Left renal pelvis (tissue), 4 donors: Measurements from ENCODE around the gene STAT6. TPM values are rescaled to one million over a fixed set of nuclear protein-coding genes. Genes with fewer than 3 reads are reported as not detected.
"Not testable (repeated sequence)": the region's sequence is repeated elsewhere in the genome, so short reads cannot be mapped to it uniquely, and the experiment has no call there.

ENCODE experiments used
- DNase-seq, 4 donors: peaks; one replicate each; pipeline ENCODE4 v3.0.0-alpha.2; 2013; ENCODE audit warnings: low read depth in 4 of 4, low spot score in 3 of 4
- polyA plus RNA-seq, 4 donors: library from polyadenylated mRNA; unstranded; fragments of 120-200 nt; gene quantifications; one replicate each; pipeline ENCODE4 v1.2.1, GENCODE V29; 2013; ENCODE audit not compliant: insufficient read length in 4 of 4

STAT6 gene
- polyA plus RNA-seq, 4 donors, result 74.8 to 122 (median 98.2) TPM

DNA sequence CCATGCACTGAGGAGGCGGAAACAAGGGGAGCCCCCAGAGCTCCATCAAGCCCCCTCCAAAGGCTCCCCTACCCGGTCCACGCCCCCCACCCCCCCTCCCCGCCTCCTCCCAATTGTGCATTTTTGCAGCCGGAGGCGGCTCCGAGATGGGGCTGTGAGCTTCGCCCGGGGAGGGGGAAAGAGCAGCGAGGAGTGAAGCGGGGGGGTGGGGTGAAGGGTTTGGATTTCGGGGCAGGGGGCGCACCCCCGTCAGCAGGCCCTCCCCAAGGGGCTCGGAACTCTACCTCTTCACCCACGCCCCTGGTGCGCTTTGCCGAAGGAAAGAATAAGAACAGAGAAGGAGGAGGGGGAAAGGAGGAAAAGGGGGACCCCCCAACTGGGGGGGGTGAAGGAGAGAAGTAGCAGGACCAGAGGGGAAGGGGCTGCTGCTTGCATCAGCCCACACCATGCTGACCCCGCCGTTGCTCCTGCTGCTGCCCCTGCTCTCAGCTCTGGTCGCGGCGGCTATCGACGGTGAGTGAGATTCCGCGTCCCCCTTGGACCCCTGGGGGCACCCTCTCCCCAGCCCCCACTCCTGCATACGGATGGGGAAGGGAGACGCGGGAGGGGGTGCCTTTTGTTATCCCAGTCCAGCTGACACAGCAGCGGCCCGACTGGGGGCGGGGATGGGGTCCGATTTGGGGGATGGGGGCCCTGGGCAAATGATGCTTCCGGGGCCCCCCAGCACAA is 17.5 kb upstream of the STAT6 start:
- DNase-seq, result no peak

DNA sequence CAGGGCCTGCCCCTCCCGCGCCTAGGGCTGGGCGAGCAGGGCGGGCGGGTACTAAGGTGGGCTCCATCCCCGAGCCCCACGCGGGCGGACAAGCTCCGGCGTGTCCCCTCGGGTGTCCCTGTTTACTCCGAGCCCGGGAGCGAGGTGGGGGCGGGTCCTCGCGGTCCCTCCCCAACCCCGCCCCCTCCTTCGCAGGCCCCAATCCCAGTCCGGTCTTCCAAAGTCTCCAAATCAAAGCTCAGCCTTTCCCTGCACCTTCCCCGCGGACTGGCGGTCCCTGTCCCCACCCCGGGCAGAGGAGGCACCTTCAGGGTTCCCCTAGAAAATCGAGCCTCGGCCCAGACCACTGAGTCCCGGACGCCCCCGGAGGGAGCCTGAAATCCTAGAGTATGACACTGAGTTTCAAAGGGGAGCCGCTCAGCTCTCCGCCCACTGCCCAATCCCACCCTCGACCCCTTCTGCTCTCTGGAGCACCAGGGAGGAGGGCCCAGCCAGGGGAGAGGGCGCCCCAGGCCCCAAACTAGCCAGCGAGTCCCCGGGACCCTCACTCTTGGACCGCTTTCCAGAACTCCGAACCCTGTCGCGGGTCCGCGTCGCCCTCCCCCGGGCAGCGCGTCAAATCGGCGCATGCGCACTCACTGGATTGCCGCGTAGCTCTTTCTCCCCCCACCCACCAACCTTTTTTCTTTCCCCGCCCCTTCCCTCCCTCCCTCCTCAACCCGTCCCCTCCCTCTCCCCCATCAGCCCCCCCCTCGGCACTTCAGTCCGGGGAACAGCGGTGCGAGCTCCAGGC is 16.8 kb upstream of the STAT6 start, which contains the start of gene LRP1:
Gene LRP1, plus strand, starts transcription at position 758 of the 793 bp plus-strand sequence. CDS start 482 bp downstream, outside the sequence.
- DNase-seq, result peak in 1 of 4 donors; percentile 75

DNA sequence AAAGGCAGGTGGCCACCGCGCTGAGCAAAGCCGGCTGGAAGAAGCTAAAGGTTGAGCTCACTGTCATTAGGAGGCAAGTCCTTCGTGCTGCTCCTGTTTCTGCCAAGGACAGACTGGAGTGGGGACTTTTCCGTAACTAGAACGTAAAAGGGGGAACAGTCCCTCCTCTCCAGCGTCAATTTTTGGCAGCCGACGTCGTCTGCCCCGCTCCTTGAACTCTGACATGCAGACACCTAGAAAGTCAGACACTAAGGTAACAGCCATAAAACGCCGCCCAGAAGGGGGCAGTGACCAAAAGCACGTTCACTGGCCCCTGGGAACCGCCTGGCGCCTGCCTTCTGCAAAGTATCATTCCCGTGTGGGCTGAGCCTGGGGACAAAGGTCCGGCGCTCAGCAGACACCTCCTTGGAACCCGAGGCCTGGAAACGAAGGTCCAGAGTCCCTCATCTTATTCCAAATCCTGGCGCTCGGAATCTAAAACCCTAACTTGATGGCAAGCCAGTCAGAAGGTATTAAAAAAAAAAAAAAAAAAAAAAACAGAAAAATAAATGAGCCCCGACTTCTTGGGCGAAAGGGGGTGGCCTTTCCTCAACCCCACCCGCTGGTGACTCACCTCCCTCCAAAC is 16.1 kb upstream of the STAT6 start:
- DNase-seq, result no peak

DNA sequence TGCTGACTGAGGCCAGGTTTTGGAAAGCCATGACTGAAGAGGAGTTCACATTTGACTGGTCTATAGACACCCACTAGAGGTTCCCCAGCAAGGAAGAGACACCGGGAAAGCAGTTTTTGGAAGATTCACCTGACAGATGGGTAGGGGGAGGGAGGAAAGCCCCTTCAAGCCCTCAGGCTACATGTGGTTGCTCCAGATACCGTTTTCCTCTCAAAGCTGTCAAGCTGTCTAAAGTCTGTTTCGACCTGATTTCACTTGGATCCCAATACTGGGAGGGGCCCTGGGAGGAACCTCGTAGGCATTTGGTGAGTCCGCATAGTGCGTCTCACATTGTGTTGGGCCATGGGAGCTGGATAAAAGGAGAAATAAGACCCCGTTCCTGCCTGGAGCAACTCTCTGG is 15.4 kb upstream of the STAT6 start:
- no peak for DNase-seq

DNA sequence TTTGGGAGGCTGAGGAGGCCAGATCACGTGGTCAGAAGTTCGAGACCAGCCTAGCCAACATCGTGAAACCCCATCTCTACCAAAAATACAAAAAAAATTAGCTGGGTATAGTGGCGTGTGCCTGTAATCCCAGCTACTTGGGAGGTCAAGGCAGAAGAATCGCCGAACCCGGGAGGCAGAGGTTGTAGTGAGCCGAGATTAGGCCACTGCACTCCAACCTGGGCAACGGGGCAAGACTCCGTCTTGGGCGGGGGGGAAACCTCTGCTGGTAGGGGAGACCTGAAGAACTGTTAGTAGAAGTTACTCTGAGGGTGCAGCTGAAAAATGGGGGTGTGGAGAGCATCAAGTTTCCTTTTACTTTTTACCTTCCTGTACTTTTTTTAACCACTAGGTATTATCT is 14.9 kb upstream of the STAT6 start:
- no peak for DNase-seq

DNA sequence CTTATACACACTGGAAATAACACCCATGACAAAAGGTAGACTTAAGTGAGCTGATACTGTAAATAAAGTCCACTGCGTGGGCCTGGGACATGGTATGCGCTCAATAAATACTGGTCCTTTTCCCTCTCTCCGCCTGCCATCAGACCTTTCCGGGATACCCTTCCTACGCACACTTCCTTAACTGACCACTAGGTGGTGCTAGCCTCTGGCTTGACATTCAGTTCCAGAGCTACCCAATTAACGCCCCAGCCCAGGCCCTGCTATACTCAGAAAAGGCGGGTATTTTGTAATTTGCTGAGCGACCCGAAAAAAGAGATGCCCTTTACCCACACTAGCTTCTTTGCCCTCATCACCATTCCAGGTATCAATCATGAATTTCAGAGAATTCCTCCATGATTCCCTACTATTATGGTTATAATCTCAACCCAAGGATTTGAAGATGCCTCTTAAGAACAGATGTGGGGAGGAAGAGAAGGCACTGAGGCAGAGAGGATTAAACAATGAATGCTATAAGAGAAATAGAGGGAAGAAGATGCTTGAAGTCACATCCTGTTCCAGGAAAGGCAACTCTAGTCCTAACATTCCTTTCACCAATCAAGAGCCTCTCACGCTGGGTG is 13.2 kb upstream of the STAT6 start:
- no peak for DNase-seq

DNA sequence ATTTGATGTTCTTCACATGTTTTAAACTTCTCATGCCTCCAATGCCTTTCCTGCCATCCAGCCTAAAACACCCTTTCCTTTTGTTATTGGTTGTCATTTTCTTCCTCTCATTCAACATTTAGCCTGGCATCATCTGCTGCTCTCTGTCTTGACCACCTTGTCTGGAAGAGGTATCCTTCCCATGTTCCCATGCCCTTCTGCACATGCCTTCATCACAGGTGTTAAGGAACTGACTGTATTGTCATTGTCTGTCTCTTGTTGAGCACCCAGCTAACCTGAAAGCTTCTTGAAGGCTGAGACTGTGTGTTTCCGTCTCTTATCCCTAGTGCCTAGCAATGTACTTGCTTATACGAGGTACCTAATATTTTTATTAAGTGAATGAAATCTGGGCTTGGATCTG is 12.7 kb upstream of the STAT6 start:
- no peak for DNase-seq

DNA sequence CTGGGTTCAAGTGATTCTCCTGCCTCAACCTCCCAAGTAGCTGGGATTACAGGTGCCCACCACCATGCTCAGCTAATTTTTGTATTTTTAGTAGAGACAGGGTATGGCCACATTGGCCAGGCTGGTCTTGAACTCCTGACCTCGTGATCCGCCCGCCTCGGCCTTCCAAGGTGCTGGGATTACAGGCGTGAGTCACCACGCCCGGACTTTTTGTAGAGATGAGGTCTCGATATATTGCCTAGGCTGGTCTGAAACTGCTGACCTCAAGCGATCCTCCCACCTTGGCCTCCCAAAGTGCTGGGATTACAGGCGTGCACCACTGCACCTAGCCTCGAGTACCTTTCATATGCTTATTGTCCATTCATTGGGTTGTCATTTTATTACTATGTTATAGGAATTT is 9.6 kb upstream of the STAT6 start:
- DNase-seq, result not testable (repeated sequence)

DNA sequence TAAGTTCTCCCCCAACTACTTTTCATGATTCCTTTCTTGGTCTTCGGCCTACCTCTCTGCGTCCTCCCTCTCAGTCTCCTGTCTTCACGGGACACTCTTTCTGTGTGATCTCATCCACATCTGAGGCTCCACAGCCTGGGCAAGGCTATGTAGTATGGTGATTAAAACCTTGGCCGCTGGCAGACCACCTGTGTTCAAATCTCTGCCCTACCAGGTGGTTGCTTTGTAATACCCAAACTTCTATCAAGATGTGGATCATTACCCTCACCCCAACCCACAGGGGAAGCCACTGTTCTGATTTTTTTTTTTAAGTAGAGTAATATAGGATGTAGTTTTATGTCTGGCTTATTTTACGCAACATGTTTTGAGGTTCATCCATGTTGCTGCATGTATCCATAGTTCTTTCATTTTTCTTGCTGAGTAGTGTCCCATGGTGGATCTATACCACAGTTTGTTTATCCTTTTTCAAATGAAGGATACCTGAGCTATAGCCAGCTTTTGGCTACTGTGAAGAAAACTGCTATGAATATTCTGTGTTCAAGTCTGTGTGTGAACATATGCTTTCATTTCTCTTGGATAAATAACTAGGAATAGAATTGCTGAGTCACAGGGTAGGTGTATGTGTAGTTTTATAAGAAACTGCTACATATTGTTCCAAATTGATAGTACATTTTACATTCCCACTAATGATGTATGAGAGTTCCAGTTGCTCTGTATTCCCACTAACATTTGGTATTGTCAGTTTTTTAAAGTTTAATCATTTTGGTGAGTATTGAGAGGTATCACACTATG is 8.3 kb upstream of the STAT6 start:
- no peak for DNase-seq

DNA sequence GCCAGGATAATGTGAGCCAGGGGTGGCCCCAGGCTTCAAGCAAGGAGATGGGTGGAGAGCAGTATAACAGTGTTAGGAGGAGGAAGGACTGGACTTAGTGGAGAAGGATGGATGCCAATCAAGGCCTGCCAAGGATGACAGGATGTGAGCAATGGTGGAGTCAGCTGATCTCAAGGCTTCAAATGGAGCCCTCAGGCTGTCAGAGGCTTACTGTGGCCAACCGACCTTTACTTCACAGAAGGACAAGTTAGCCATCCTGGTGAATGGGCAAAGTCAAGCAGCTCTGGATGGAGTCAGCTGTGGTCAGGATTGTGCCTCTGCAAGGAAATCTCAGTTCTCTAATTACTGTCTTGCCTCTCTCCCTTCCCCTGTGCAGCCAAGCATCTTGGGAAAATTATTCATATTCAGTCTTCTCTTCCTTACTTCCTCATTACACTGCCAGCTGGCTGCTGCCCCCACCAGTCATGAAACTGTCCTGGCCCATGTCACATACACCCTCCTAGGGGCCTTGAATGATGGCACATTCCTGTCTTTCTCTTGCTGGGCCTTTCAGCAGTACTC is 7.6 kb upstream of the STAT6 start:
- DNase-seq, result no peak

DNA sequence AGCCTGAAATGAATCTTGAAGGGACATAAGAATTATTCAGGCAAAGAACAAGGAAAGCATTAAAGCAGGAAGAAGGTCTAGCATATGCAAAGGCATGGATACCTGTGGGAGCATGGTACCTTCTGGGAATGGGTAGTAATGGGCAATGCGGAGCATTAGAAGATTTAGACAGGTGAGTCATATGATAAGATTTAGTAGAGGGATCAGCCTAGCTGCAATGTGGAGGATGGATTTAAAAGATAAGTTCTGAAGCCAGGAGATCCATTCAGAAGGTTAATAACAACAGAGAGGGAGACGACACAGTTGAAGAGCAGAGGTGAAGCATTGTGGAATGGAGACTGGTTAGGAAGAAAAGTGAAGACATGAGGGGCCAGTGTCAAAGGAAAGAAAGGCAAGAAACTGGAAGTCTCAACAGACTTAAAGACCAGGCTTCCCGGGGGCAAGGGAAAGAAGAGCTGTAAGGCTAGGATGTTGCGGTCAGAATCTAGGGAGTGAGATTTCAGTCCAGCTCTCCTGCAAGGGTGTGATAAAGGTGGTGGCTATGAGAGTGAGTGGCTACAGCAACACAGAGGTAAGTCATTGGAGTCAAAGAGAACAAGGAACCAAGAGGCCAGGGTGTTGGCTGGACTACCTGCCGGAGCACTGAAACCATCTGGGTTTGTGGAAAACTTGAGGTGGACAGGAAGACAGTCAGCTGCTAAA is 5.6 kb upstream of the STAT6 start:
- DNase-seq, result no peak

DNA sequence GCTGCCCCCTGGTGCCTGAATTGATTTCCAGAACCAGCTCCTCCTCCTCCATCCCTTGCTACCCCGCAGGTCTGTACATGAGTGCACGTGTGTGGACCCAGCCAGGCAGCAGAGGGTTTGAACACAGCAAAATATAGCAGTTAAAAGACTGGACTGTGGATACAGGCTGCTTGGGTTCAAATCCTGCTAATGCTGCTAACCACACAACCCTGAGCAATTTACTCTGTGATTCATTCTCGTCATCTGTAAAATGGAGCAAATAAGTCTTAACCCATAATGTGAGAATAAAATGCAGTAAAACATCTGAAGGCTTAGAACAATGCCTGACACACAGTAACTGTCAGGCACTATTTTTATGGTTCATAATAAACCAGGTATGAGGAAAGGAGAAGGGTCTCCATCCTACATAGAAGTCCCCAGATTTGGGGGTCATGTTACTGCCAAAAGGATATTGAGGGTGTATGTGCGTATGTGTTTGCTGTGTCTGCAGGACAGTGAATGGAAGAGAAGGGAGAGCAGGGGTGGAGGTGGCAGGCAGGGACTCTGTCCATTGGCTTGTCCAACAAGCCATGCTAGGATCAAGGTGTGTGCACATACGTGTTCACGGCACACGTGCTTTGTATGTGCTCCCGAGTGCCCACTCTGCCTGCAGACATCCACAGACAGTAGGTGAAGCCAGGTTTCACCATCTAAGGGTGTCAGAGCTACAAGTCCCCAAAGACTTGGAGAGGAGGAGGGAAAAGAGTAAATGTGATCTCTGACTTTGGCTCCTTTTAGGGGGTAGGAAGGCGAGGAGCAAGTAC is 1.5 kb upstream of the STAT6 start:
- no peak for DNase-seq

DNA sequence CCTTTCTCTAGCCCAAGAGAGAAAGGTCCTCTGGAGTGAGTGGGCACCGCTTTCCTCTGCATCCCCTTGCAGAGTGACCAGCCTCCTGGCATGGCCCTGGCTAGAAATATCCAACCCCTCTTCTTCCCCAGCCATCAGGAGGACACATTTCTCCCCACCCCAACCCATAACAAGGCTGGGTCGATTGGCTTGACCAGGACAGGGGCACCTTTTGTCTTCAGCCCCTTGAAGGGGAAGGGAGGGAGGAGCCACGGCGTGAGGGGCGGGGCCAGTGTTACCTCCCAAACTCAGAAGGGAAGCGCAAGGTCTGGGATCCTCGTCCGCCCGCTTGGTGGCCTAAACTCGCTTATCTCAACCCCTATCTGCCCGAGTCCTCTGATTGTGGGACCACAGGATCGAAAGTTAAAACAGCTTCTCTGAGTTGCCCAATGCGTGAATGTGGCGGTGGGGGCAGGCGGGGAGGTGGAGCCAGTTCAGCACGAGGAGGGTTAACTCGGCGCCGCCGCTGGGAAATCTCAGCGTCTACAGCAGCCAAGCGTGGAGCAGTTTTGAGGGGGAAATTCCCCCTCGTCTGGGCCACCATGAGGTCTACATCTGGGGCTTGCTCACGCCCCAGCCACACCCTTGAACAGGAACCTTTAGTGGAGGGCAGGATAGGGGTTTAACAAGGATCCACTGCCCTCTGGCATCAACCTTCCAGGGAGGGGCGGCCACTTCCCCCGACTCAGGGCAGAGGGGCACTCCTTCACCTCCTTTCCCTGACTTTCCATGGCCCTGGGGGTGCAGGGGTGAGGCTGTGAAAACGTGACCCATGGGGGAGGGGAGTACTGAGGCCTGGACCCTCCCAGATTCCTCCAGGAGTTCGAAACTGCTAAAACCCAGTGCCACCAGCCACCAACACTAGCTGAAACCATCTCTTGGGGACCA is 795 bp downstream of the STAT6 start:
- DNase-seq, result peak in 1 of 4 donors; percentile 48

DNA sequence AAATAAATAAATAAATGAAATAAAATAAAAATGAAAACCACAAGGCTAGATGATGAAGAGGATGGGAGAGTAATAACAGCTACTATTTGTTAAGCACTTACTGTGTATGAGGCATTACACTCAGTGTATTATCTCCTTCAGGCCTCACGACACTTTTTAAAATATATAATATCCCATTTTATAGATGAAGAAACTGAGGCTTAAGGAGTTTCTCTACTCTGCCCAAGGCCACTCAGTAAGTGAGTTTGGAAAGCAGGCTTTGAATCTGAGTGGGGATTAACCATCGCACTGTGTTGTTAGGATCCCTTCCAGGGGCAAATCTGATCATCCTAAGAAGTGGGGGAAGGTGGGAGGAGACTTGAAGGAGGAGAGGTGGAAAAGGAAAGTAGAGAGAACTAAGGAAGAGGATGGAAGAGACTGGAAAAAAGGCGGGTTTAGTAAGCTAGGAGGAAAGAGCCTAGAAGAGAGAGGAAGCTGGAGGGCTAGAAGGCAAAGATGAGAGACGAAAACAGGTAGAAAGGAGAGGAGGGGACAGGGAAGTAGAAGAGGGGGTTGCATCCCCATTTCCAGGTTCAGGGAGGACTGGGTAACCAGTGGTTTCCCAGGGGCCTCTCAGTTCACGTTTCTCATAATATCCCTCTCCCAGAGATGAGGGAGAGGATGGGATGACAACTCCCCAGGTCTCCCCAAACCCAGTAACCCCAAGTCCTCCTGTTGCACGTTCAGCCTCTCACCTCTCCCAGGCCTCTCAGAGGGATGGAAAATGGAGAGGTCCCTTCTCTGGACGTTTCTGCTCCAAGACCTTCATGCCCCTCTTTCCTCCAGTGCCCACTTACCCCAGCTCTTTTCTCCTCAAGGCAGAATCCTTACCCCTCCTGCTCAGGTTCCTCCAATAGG is 1.7 kb downstream of the STAT6 start:
- DNase-seq, result no peak

DNA sequence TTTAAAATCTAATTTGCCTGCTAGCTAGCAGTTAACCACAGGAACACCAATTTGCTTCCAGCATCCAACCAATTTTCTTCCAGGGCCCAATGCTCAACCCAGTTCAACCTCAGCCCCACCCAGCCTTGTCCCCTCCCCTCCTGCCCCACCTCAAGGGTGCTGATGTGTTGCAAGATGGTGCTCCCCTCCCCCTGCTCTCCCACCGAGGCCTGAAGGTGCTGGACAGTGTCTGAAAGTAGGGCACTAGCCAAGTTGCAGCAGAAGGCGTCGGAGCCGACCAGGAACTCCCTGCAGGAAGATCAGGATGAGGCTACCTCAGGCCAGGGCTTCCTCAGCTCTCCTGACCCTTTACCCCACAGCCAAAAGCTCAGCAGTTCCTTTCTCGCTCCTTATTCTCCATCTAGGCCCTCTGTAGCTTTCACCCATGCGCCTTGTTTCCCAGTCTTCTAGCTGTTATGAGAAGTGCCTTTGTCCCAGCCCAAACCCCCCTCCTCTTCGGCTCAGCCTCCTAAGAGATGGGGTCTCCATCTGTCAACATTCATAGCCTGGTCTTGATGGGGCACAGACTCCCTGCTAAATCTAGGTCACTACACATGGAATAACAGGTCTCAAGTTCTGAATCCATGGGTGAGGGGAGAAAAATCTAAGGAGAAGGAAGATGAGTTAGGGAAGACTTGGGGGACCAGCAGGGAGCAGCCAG is 3.6 kb downstream of the STAT6 start:
- no peak for DNase-seq
